K562 (cell line): Measurements from ENCODE around the gene ID2. TPM values are rescaled to one million over a fixed set of nuclear protein-coding genes. Genes with fewer than 3 reads are reported as not detected.

Experiments
- CREB3L1 ChIP-seq: fragments of 450-650 bp; IDR thresholded peaks from 2 replicates; pipeline ENCODE4 v1.6.1; 2014; ENCODE audit warnings: low read depth, mild to moderate bottlenecking, moderate library complexity, borderline replicate concordance
- DEAF1 ChIP-seq: fragments of 450-650 bp; formaldehyde crosslinking; IDR thresholded peaks from 2 replicates; pipeline ENCODE4 v1.4.0; 2020; ENCODE audit warnings: mild to moderate bottlenecking, moderate library complexity
- EGR1 ChIP-seq: fragments of 450-650 bp; conservative IDR thresholded peaks from 2 replicates; pipeline ENCODE4 v1.6.1; 2017; ENCODE audit warnings: mild to moderate bottlenecking
- KAT7 ChIP-seq: sonication (generic); formaldehyde crosslinking; IDR thresholded peaks from 2 replicates; pipeline ENCODE4 v1.8.0; 2022; ENCODE audit warnings: missing genetic modification reagents, mild to moderate bottlenecking, borderline replicate concordance
- MAZ ChIP-seq, 2 experiments: fragments of 450-650 bp in 1 of 2; sonication (generic) in 1 of 2; formaldehyde crosslinking; IDR thresholded peaks in 1 of 2; conservative IDR thresholded peaks in 1 of 2; 2 replicates each; pipeline versions ENCODE4 v1.4.0 to v1.5.0; 2020; ENCODE audit warnings: mild to moderate bottlenecking in 1 of 2, missing genetic modification reagents in 1 of 2
- NR3C1 ChIP-seq: sonication (generic); formaldehyde crosslinking; IDR thresholded peaks from 2 replicates; pipeline ENCODE4 v1.8.1; 2022; ENCODE audit warnings: missing genetic modification reagents
- RB1 ChIP-seq: fragments of 450-650 bp; IDR thresholded peaks from 2 replicates; pipeline ENCODE4 v1.6.1; 2017; ENCODE audit warnings: low read depth, mild to moderate bottlenecking
- RBM14 ChIP-seq: fragments of 200-400 bp; formaldehyde crosslinking; IDR thresholded peaks from 2 replicates; pipeline ENCODE4 v1.6.1; 2018; ENCODE audit warnings: low read depth, mild to moderate bottlenecking, low read length, moderate library complexity, borderline replicate concordance; ENCODE audit not compliant: insufficient read depth
- RBM25 ChIP-seq: fragments of 200-400 bp; formaldehyde crosslinking; IDR thresholded peaks from 2 replicates; pipeline ENCODE4 v1.6.1; 2018; ENCODE audit warnings: low read length, low read depth, moderate library complexity; ENCODE audit not compliant: severe bottlenecking
- SIN3B ChIP-seq: fragments of 450-650 bp; IDR thresholded peaks from 2 replicates; pipeline ENCODE4 v1.6.1; 2017; ENCODE audit warnings: low read depth, mild to moderate bottlenecking, moderate library complexity
- STAG1 ChIP-seq: sonication (generic); formaldehyde crosslinking; IDR thresholded peaks from 2 replicates; pipeline ENCODE4 v1.5.0; 2020; ENCODE audit warnings: missing genetic modification reagents, borderline replicate concordance
- ZBTB43 ChIP-seq: sonication (generic); formaldehyde crosslinking; IDR thresholded peaks from 2 replicates; pipeline ENCODE4 v1.8.0; 2023; ENCODE audit warnings: mild to moderate bottlenecking, missing genetic modification reagents
- ZNF436 ChIP-seq: fragments of 250-450, 450-650 bp; sonication (Bioruptor Pico); formaldehyde crosslinking; IDR thresholded peaks from 2 replicates; pipeline ENCODE4 v1.7.0; 2020; ENCODE audit warnings: mild to moderate bottlenecking
- polyA plus RNA-seq, 8 experiments: library from polyadenylated mRNA; depleted of rRNA in 4 of 8; stranded (reverse) in 5 of 8; unstranded in 3 of 8; fragments of >200 nt; fragmentation: Nextera tagmentation in 2 of 8; fragmentation: Illumina TruSeq in 1 of 8; extraction: Ambion mirVana in 2 of 8; extraction: Trizol in 1 of 8; gene quantifications; 2 replicates each; pipeline versions ENCODE4 v1.2.1 to v1.2.3, GENCODE V29; 2011 to 2014; ENCODE audit warnings: inconsistent platforms in 1 of 8, missing spikeins in 1 of 8
- total RNA-seq, 7 experiments: library from RNA; depleted of rRNA in 6 of 7; stranded (reverse); fragments of >200 nt in 6 of 7; fragmentation: Illumina TruSeq in 2 of 7; extraction: Trizol in 2 of 7; gene quantifications; 2 replicates each; pipeline versions ENCODE4 v1.2.1 to v1.2.3, GENCODE V29; 2011 to 2021; ENCODE audit warnings: low replicate concordance in 1 of 7
- TF ChIP-seq, protein P1 (sequence below): fragments of 450-650 bp; formaldehyde crosslinking; IDR thresholded peaks from 2 replicates; pipeline ENCODE4 v1.4.0; 2020; ENCODE audit warnings: mild to moderate bottlenecking, mixed read lengths
- TF ChIP-seq, protein P2 (sequence below): sonication (generic); formaldehyde crosslinking; IDR thresholded peaks from 2 replicates; pipeline ENCODE4 v1.8.1; 2023; ENCODE audit warnings: mild to moderate bottlenecking, missing genetic modification reagents
- TF ChIP-seq, protein P3 (sequence below): IDR thresholded peaks from 3 replicates; pipeline ENCODE4 v1.6.1; 2011; ENCODE audit warnings: borderline replicate concordance, mild to moderate bottlenecking; ENCODE audit not compliant: insufficient read length, insufficient read depth

The ID2 gene
- total and polyA plus RNA-seq, 9 of the 15 experiments (the other 6 are each of a cell fraction or from before 2014, with no cell fraction given), result 8.0 to 35.7 (median 16.6) TPM

DNA sequence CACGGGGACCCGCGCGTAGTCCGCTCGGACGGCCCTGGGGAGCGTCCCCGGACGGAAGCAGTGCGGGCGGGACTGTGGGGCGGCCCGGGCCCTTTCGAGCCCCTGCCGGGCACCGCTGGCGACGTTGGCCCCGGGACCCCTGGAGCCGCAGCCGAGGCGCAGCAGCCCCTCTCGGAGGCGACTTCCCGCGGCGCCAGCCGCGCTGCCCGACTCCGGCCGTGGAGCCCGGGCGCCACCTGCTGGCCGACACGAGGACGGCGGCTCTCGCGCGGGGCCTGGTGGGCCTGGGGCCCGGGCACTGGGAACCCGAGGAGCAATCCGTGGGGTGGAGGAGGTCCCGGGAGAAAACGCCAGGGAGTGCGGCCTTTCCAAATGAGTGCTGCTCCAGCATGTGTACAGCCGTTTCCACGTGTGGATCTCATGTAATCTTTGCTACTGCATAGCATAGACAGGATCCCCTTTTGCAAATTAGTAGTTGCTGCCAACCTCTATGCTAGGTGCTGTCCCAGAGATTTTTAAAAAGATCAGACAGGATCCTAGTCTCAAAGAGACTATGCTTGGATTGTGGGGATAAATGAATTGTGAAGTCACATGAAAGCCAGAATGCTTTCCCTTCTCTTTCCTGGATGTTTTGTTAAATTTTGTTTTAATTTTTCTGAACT, 4.0 kb downstream of the ID2 start (continued):
- TF ChIP-seq CREB3L1 (peak; percentile 21; the same call in 1 of the 2 replicates), ZBTB43 (CRISPR knock-in tag) (no peak), NR3C1 (0 out of 2 replicates have a peak, but pooled peaks have one; percentile 2), EGR1 (no peak), SIN3B (peak; percentile 68; the same call in 1 of the 2 replicates), RBM14 (0 out of 2 replicates have a peak, but pooled peaks have one; percentile 15), STAG1 (peak; percentile 98), RB1 (peak; percentile 98), MAZ (CRISPR knock-in tag; conservative IDR thresholded peaks at IDR 0.05 in 1 of 2, IDR thresholded peaks at IDR 0.05 in 1 of 2) (peak; percentile 41 to 81; a peak in 3 of 4 replicates), RBM25 (peak; percentile 48), ZNF436 (CRISPR knock-in tag) (no peak), DEAF1 (peak; percentile 95), KAT7 (CRISPR knock-in tag) (peak; percentile 66; the same call in 1 of the 2 replicates)
- TF ChIP-seq, protein P1, sequence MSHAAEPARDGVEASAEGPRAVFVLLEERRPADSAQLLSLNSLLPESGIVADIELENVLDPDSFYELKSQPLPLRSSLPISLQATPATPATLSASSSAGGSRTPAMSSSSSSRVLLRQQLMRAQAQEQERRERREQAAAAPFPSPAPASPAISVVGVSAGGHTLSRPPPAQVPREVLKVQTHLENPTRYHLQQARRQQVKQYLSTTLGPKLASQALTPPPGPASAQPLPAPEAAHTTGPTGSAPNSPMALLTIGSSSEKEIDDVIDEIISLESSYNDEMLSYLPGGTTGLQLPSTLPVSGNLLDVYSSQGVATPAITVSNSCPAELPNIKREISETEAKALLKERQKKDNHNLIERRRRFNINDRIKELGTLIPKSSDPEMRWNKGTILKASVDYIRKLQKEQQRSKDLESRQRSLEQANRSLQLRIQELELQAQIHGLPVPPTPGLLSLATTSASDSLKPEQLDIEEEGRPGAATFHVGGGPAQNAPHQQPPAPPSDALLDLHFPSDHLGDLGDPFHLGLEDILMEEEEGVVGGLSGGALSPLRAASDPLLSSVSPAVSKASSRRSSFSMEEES (CRISPR knock-in tag), result no peak
- TF ChIP-seq, protein P2, sequence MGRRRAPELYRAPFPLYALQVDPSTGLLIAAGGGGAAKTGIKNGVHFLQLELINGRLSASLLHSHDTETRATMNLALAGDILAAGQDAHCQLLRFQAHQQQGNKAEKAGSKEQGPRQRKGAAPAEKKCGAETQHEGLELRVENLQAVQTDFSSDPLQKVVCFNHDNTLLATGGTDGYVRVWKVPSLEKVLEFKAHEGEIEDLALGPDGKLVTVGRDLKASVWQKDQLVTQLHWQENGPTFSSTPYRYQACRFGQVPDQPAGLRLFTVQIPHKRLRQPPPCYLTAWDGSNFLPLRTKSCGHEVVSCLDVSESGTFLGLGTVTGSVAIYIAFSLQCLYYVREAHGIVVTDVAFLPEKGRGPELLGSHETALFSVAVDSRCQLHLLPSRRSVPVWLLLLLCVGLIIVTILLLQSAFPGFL (CRISPR knock-in tag), result peak; percentile 92; the same call in 1 of the 2 replicates
- TF ChIP-seq, protein P3, sequence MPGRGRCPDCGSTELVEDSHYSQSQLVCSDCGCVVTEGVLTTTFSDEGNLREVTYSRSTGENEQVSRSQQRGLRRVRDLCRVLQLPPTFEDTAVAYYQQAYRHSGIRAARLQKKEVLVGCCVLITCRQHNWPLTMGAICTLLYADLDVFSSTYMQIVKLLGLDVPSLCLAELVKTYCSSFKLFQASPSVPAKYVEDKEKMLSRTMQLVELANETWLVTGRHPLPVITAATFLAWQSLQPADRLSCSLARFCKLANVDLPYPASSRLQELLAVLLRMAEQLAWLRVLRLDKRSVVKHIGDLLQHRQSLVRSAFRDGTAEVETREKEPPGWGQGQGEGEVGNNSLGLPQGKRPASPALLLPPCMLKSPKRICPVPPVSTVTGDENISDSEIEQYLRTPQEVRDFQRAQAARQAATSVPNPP, result no peak
